Measurements from ENCODE around the gene PDE4D.

- TF ChIP-seq EZH2phosphoT487 (IDR thresholded peaks at IDR 0.05) (no peak), CTCF (IDR thresholded peaks at IDR 0.05) (no peak)
These were observed 409.5 kb downstream of the PDE4D start for GRCh38 chr5:59483971-59484472.

Measured in neural progenitor cell (in vitro differentiated cells).